Vagina (tissue), 2 donors: Measurements from ENCODE around the gene TNRC6C. TPM values are rescaled to one million over a fixed set of nuclear protein-coding genes. Genes with fewer than 3 reads are reported as not detected.

Experiments used
- DNase-seq, 2 donors: peaks; one replicate each; pipeline ENCODE4 v3.0.0-alpha.2; 2017; ENCODE audit errors: extremely low spot score in 2 of 2
- H3K27ac ChIP-seq: fragments of 200-600 bp; sonication (generic); one replicate; pipeline ENCODE4 v1.5.1; 2019
- H3K27me3 ChIP-seq: fragments of 200-600 bp; sonication (generic); one replicate; pipeline ENCODE4 v1.5.1; 2019
- H3K36me3 ChIP-seq, 2 donors: fragments of 200-600 bp; sonication (generic); one replicate each; pipeline ENCODE4 v1.5.1; 2017 to 2019
- H3K4me1 ChIP-seq: fragments of 200-600 bp; sonication (generic); one replicate; pipeline ENCODE4 v1.5.1; 2019
- H3K4me3 ChIP-seq, 2 donors: fragments of 200-600 bp; sonication (generic); 1 replicate in 1 of 2; 2 replicates in 1 of 2; pipeline ENCODE4 v1.5.1; 2016 to 2019
- H3K9me3 ChIP-seq: fragments of 200-600 bp; sonication (generic); one replicate; pipeline ENCODE4 v1.5.1; 2019
- POLR2A ChIP-seq, 2 donors: fragments of 450-650 bp; IDR thresholded peaks; one replicate each; pipeline ENCODE4 v1.6.1; 2017; ENCODE audit warnings: antibody characterized with exemption in 2 of 2, mild to moderate bottlenecking in 2 of 2, moderate library complexity in 2 of 2
- POLR2AphosphoS5 ChIP-seq, 2 donors: sonication (generic); formaldehyde crosslinking; IDR thresholded peaks; one replicate each; pipeline ENCODE4 v1.9.0; 2017; ENCODE audit warnings: antibody characterized with exemption in 2 of 2, mild to moderate bottlenecking in 2 of 2, low read depth in 1 of 2; ENCODE audit not compliant: insufficient read depth in 1 of 2
- intact Hi-C: fragments of 100-400 bp; cut with DNase I; formaldehyde crosslinking; loops from one replicate; pipeline ENCODE4 v1.15.1; 2023
- total RNA-seq: library from RNA; depleted of rRNA; stranded (reverse); fragments of >200 nt; gene quantifications from one replicate; pipeline ENCODE4 v1.2.3, GENCODE V29; 2016
- TF ChIP-seq, protein P1 (sequence below), 3 experiments: fragments of 450-650 bp in 2 of 3; fragments of 200-600 bp in 1 of 3; sonication (generic) in 1 of 3; IDR thresholded peaks; one replicate each; pipeline ENCODE4 v1.5.1; 2017 to 2019; ENCODE audit warnings: antibody characterized with exemption in 3 of 3, mild to moderate bottlenecking in 2 of 3, moderate library complexity in 2 of 3

TNRC6C gene
- total RNA-seq, 1 donor from 2014 or later = 14.7 TPM

GRCh38 chr17:78019976-78020716, 61.6 kb downstream of the TNRC6C start:
- intact Hi-C loops = loop anchor here (5.0 to 10.0 kb wide), 2 partner anchors 245 to 478 kb away; no protein-coding TSS in a partner anchor
- no peak overlapping the region for H3K27ac ChIP-seq
- H3K4me3 ChIP-seq = no peak overlapping the region
- H3K9me3 ChIP-seq = no peaks in the 10 kb centered on the region
- no peak for DNase-seq
- TF ChIP-seq POLR2AphosphoS5 (IDR thresholded peaks at IDR 0.05; ENCODE audit: insufficient read depth in 1 of 2, low read depth in 1 of 2) = no peak
- TF ChIP-seq, protein P1, sequence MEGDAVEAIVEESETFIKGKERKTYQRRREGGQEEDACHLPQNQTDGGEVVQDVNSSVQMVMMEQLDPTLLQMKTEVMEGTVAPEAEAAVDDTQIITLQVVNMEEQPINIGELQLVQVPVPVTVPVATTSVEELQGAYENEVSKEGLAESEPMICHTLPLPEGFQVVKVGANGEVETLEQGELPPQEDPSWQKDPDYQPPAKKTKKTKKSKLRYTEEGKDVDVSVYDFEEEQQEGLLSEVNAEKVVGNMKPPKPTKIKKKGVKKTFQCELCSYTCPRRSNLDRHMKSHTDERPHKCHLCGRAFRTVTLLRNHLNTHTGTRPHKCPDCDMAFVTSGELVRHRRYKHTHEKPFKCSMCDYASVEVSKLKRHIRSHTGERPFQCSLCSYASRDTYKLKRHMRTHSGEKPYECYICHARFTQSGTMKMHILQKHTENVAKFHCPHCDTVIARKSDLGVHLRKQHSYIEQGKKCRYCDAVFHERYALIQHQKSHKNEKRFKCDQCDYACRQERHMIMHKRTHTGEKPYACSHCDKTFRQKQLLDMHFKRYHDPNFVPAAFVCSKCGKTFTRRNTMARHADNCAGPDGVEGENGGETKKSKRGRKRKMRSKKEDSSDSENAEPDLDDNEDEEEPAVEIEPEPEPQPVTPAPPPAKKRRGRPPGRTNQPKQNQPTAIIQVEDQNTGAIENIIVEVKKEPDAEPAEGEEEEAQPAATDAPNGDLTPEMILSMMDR (IDR thresholded peaks at IDR 0.05) = no peak
- TF ChIP-seq POLR2A (IDR thresholded peaks at IDR 0.05) = no peak
- no peaks in the 10 kb centered on the region for H3K27me3 ChIP-seq
- H3K4me1 ChIP-seq = peaks cover 12% of the 10 kb centered on the region
- no peaks in the 10 kb centered on the region for H3K36me3 ChIP-seq

DNA sequence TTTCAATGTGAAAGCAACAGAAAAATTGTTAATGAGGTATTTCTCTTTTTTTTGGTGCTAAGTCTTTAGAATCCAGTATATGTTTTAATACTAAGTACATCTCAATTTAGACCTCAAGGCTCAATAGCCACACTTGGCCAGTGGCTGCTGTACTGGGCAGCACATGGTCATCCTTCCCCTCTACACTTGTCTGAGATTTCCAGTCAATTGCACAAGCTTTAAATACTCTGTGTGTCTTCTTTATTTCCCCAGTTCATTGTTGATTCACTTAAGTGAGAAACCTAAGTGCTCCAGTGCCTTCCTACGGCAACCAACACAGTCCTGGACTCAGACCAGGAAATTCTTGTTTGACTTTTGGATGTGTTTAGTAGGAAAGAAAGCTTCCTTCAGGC, 62.2 kb downstream of the TNRC6C start:
- intact Hi-C loops = no loop called here

DNA sequence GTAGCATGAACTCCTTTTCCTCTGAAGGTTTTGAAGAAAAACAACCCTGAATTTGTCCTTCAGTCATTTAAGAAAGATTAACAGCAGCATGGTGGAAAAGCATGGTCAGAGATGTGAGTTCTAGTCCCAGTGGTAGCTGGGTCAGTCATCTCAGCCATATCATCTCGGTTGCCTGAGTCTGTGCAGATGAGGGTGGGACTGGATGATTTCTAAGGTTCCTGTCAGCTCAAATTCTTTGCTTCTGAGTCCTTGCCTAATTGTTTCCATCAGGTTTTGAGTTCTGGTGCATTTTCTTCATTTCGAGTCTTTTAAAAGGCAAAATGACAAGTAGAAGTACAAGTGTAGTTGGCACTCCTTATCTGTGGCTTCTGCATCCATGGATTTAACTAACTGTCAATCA, 63.9 kb downstream of the TNRC6C start:
- Histone ChIP-seq H3K27ac (no peak overlapping the region), H3K4me1 (peaks cover 12% of the 10 kb centered on the region), H3K36me3 (no peaks in the 10 kb centered on the region), H3K9me3 (no peaks in the 10 kb centered on the region), H3K4me3 (no peak overlapping the region), H3K27me3 (no peaks in the 10 kb centered on the region)
- no peak for DNase-seq
- TF ChIP-seq POLR2A (IDR thresholded peaks at IDR 0.05) (no peak), POLR2AphosphoS5 (IDR thresholded peaks at IDR 0.05; ENCODE audit: insufficient read depth in 1 of 2, low read depth in 1 of 2) (no peak)
- TF ChIP-seq, protein P1 (IDR thresholded peaks at IDR 0.05) = no peak
- intact Hi-C loops = no loop called here

More for the DNA sequence above, 62.2 kb downstream of the TNRC6C start:
- no peaks in the 10 kb centered on the region for H3K36me3 ChIP-seq
- TF ChIP-seq POLR2A (IDR thresholded peaks at IDR 0.05) (no peak), POLR2AphosphoS5 (IDR thresholded peaks at IDR 0.05; ENCODE audit: insufficient read depth in 1 of 2, low read depth in 1 of 2) (no peak)
- TF ChIP-seq, protein P1 (IDR thresholded peaks at IDR 0.05) = no peak
- no peak overlapping the region for H3K27ac ChIP-seq
- no peak overlapping the region for H3K4me3 ChIP-seq
- DNase-seq = no peak
- H3K4me1 ChIP-seq = peaks cover 12% of the 10 kb centered on the region
- H3K9me3 ChIP-seq = no peaks in the 10 kb centered on the region
- no peaks in the 10 kb centered on the region for H3K27me3 ChIP-seq

- Histone ChIP-seq H3K27ac (no peak overlapping the region), H3K27me3 (no peaks in the 10 kb centered on the region), H3K4me3 (no peak overlapping the region), H3K9me3 (no peaks in the 10 kb centered on the region), H3K4me1 (peaks cover 12% of the 10 kb centered on the region), H3K36me3 (no peaks in the 10 kb centered on the region)
- intact Hi-C loops = no loop called here
- TF ChIP-seq POLR2AphosphoS5 (IDR thresholded peaks at IDR 0.05; ENCODE audit: insufficient read depth in 1 of 2, low read depth in 1 of 2) (no peak), POLR2A (IDR thresholded peaks at IDR 0.05) (no peak)
- TF ChIP-seq, protein P1 (IDR thresholded peaks at IDR 0.05) = no peak
- DNase-seq = no peak
These were observed 64.5 kb downstream of the TNRC6C start for GRCh38 chr17:78023042-78023441.

DNA sequence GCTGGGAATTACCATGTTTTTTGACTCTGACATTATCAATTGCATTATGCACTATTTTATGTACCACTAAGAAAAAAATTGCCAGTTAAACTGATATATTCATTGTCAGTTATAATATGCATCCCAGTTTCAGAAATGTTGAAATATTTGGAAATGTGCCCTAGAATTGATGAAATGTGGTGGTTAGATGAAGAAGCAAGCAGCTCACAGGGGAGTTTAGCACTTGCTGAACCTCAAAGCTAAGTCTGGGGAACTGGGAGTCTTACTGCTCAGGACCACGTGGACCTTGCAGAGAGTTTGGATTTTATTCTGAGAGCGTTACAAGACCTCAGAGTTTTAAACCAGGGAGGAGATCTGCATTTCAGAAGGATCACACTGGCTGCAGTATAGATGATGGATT, 67.9 kb downstream of the TNRC6C start:
- H3K36me3 ChIP-seq = no peaks in the 10 kb centered on the region
- H3K4me3 ChIP-seq = no peak overlapping the region
- DNase-seq = no peak
- intact Hi-C loops = no loop called here
- H3K27me3 ChIP-seq = no peaks in the 10 kb centered on the region
- TF ChIP-seq POLR2A (IDR thresholded peaks at IDR 0.05) = no peak
- TF ChIP-seq, protein P1 (IDR thresholded peaks at IDR 0.05) = no peak
- TF ChIP-seq POLR2AphosphoS5 (IDR thresholded peaks at IDR 0.05; ENCODE audit: insufficient read depth in 1 of 2, low read depth in 1 of 2) = no peak
- H3K9me3 ChIP-seq = no peaks in the 10 kb centered on the region
- H3K27ac ChIP-seq = no peak overlapping the region
- H3K4me1 ChIP-seq = peaks cover 6% of the 10 kb centered on the region
